ENCODE results near the gene BRINP3.

BRINP3 gene

DNA sequence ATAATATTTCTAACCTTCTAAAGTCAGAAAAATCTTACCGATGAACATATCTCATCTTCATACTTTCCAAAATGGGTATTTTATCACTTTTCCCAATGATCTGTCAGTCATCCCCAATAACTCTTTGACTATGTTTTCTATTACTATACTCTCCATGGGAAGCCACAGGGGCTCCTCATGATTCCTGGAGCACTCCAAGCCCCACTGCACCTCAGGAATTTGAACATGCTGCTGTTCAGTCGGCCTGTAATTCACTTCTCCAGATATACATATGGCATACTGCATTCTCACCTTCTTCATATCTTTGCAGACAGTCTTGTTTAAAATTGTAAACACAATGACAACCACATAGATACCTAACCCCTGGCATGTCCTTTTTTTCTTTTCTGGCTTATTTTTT, 333.0 kb downstream of the BRINP3 start:
- Histone ChIP-seq H3K36me3 (no peaks in the 10 kb centered on the region), H3K4me3 (no peak overlapping the region), H3K27me3 (no peaks in the 10 kb centered on the region), H3K27ac (no peak overlapping the region), H3K9me3 (no peaks in the 10 kb centered on the region), H3K4me1 (no peaks in the 10 kb centered on the region)
- TF ChIP-seq, protein P1, sequence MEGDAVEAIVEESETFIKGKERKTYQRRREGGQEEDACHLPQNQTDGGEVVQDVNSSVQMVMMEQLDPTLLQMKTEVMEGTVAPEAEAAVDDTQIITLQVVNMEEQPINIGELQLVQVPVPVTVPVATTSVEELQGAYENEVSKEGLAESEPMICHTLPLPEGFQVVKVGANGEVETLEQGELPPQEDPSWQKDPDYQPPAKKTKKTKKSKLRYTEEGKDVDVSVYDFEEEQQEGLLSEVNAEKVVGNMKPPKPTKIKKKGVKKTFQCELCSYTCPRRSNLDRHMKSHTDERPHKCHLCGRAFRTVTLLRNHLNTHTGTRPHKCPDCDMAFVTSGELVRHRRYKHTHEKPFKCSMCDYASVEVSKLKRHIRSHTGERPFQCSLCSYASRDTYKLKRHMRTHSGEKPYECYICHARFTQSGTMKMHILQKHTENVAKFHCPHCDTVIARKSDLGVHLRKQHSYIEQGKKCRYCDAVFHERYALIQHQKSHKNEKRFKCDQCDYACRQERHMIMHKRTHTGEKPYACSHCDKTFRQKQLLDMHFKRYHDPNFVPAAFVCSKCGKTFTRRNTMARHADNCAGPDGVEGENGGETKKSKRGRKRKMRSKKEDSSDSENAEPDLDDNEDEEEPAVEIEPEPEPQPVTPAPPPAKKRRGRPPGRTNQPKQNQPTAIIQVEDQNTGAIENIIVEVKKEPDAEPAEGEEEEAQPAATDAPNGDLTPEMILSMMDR (IDR thresholded peaks at IDR 0.05), result no peak
- DNase-seq, result no peak
- intact Hi-C loops (cut with DNase I; ENCODE audit: low total_unique reads), result no loop called here

DNA sequence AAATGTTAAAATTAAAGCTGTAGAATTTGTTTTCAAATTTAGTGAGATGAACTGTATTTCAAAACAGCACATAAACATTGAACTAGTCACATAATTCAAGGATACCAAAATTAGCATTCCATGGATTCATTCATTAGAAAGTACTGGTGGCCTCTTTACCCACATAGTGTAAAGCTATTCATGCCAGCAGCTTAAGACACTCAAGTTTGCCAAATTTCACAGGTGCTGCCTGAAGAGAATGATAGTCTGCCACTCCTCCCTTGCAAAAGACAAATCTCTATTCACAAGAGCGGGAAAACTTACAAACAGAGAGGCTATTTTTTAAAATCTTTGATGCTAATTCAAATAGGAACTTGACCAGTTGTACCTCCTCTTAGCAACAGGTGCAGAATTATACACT, 337.0 kb downstream of the BRINP3 start:
- no peak overlapping the region for H3K27ac ChIP-seq
- H3K9me3 ChIP-seq, result no peaks in the 10 kb centered on the region
- DNase-seq, result no peak
- no peaks in the 10 kb centered on the region for H3K4me1 ChIP-seq
- no peaks in the 10 kb centered on the region for H3K27me3 ChIP-seq
- TF ChIP-seq, protein P1 (IDR thresholded peaks at IDR 0.05), result no peak
- intact Hi-C loops (cut with DNase I; ENCODE audit: low total_unique reads), result no loop called here
- H3K4me3 ChIP-seq, result no peak overlapping the region
- no peaks in the 10 kb centered on the region for H3K36me3 ChIP-seq

DNA sequence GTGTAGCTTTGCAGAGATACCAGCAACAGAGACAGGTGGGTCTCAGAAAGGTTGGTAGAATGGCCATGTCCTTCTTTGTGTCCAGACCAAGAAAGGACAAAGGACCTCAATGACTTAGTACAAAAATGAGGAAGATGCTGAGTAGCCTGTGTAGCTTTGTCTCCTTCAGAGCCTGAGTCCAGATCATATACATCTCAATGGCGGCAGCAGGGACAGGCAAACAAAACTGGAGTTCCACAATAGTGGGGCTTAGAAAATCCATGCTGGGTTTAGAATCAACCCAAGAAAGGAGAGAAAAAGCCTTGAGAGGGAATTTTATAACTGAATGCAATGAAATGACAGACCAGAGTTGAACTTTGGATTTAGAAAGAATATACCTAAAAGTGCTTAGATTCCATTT, 339.0 kb downstream of the BRINP3 start:
- Histone ChIP-seq H3K27ac (no peak overlapping the region), H3K4me1 (no peaks in the 10 kb centered on the region), H3K9me3 (no peaks in the 10 kb centered on the region), H3K4me3 (no peak overlapping the region), H3K36me3 (no peaks in the 10 kb centered on the region), H3K27me3 (no peaks in the 10 kb centered on the region)
- TF ChIP-seq, protein P1 (IDR thresholded peaks at IDR 0.05), result no peak
- intact Hi-C loops (cut with DNase I; ENCODE audit: low total_unique reads), result no loop called here
- no peak for DNase-seq

DNA sequence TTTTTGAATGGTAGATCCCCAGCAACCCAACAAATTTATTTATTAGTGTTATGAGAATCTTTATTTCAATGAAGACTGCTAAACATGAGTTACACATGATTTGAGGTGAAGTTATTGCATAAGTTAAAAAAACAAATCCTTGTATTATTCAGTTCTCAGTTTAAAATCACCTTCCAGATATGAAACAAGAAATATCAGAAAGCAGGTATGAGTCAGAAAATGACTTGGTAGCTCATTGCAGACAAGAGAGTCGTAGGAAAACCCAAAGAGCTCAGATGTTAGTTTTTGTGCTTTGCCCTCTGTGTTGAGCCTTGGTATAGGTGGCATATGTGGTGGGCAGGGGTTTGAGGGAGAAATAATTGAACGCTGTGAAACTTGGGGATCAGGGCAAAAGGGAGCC, 339.4 kb downstream of the BRINP3 start:
- Histone ChIP-seq H3K9me3 (no peaks in the 10 kb centered on the region), H3K4me1 (no peaks in the 10 kb centered on the region), H3K36me3 (no peaks in the 10 kb centered on the region), H3K4me3 (no peak overlapping the region), H3K27me3 (no peaks in the 10 kb centered on the region), H3K27ac (no peak overlapping the region)
- intact Hi-C loops (cut with DNase I; ENCODE audit: low total_unique reads), result no loop called here
- TF ChIP-seq, protein P1 (IDR thresholded peaks at IDR 0.05), result no peak
- DNase-seq, result no peak

DNA sequence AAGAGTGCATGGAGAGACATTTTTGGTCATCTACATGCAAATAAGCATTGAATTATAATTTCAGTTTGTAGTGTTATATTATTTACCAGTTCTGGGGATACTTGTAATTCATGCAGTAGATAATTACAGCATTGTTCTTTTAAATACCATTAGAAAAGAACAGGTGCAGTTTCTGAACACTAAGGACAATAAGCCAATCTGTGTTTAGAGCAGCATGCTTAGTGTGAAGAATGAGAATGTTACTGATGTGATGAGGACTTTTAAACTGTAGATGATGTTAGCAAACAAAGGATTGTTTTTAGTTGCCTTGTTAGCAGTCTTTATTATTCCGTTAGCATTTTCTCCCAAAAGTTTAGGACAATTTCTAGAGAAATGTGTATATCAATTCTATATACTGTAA, 348.3 kb downstream of the BRINP3 start:
- Histone ChIP-seq H3K4me3 (no peak overlapping the region), H3K27me3 (no peaks in the 10 kb centered on the region), H3K4me1 (no peaks in the 10 kb centered on the region), H3K27ac (no peak overlapping the region), H3K9me3 (no peaks in the 10 kb centered on the region), H3K36me3 (no peaks in the 10 kb centered on the region)
- DNase-seq, result no peak
- intact Hi-C loops (cut with DNase I; ENCODE audit: low total_unique reads), result no loop called here
- TF ChIP-seq, protein P1 (IDR thresholded peaks at IDR 0.05), result no peak

DNA sequence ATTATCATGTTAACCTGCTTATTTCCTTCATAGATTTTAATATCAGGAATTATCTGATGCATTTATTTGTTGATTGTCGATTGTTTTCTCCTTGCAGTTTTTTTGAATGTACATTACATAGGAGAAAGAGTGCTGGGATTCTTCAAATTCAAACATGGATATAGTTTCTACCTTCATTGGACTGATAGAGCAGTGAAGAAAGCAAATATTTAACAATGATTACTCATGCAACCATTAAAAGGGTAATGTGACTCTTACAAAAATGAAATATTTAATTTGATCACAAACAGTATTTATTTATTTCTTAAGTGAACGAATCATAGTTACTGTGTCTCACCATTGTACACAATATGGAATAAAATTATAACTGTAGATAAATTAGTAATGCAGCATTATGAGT, 350.9 kb downstream of the BRINP3 start:
- no peaks in the 10 kb centered on the region for H3K36me3 ChIP-seq
- no peaks in the 10 kb centered on the region for H3K4me1 ChIP-seq
- intact Hi-C loops (cut with DNase I; ENCODE audit: low total_unique reads), result no loop called here
- no peaks in the 10 kb centered on the region for H3K27me3 ChIP-seq
- DNase-seq, result no peak
- no peak overlapping the region for H3K4me3 ChIP-seq
- no peak overlapping the region for H3K27ac ChIP-seq
- TF ChIP-seq, protein P1 (IDR thresholded peaks at IDR 0.05), result no peak
- no peaks in the 10 kb centered on the region for H3K9me3 ChIP-seq

Measured in tibial artery (tissue), 4 donors.